GM13976 (cell line): Measurements from ENCODE around the gene MALT1.
A peak's percentile ranks its signal among the peaks of the same experiment; 100 is the strongest.

Experiments
- DNase-seq: peaks from one replicate; pipeline ENCODE4 v3.0.0; 2012; ENCODE audit warnings: low spot score
- CTCF ChIP-seq: IDR thresholded peaks from 2 replicates; pipeline ENCODE4 v1.5.1; 2012; ENCODE audit warnings: borderline replicate concordance, mild to moderate bottlenecking; ENCODE audit not compliant: insufficient read depth; ENCODE audit errors: extremely low read depth, missing control alignments, control extremely low read depth
- in situ Hi-C: fragments of 300-500 bp; cut with MboI; formaldehyde crosslinking; loops from one replicate; pipeline ENCODE4 v1.12.0; 2022; ENCODE audit warnings: low sequenced_read_pairs, mixed read lengths, inconsistent platforms; ENCODE audit not compliant: unreplicated experiment

The MALT1 gene

GRCh38 chr18:58671111-58671631 lies at the start of gene MALT1:
Gene MALT1 (plus strand): TSS chr18:58671465. CDS start chr18:58671644, 179 bp downstream.
- TF ChIP-seq CTCF: no peak
- in situ Hi-C loops: no loop called here

GRCh38 chr18:58624011-58624410 lies 47.3 kb upstream of the MALT1 start:
- DNase-seq: no peak
- no peak for TF ChIP-seq CTCF
- in situ Hi-C loops: no loop called here

More at GRCh38 chr18:58671111-58671631, at the start of gene MALT1:
- peak; percentile 95 for DNase-seq

- no peak for DNase-seq
- no peak for TF ChIP-seq CTCF
- in situ Hi-C loops: no loop called here
These were observed 45.4 kb upstream of the MALT1 start for GRCh38 chr18:58625839-58626238.

- DNase-seq: no peak
- TF ChIP-seq CTCF: no peak
- in situ Hi-C loops: no loop called here
These were observed 41.2 kb upstream of the MALT1 start for GRCh38 chr18:58630071-58630470.

GRCh38 chr18:58631301-58631700 lies 40.0 kb upstream of the MALT1 start:
- in situ Hi-C loops: no loop called here
- no peak for DNase-seq
- no peak for TF ChIP-seq CTCF

GRCh38 chr18:58632552-58632951 lies 38.7 kb upstream of the MALT1 start:
- no peak for TF ChIP-seq CTCF
- DNase-seq: no peak
- in situ Hi-C loops: no loop called here

GRCh38 chr18:58633874-58634273 lies 37.4 kb upstream of the MALT1 start:
- no peak for TF ChIP-seq CTCF
- in situ Hi-C loops: no loop called here
- no peak for DNase-seq
